Measurements from ENCODE around the gene MGA. TPM values are rescaled to one million over a fixed set of nuclear protein-coding genes. Genes with fewer than 3 reads are reported as not detected.

MGA gene
- polyA plus RNA-seq (ENCODE audit: insufficient read length in 3 of 3), result 10 to 100 TPM; 36.2 to 40.8 (median 39.2) TPM
- long read RNA-seq, donor 1, partial matches to known transcripts, result 0 of 4 reads
- long read RNA-seq, donor 1, other reads (novel, unspliced or antisense), result 0 of 4 reads
- long read RNA-seq, donor 2, partial matches to known transcripts, result 0 of 1 reads
- long read RNA-seq, donor 2, other reads (novel, unspliced or antisense), result 0 of 1 reads
- long read RNA-seq, donor 3, partial matches to known transcripts, result 0 of 4 reads
- long read RNA-seq, donor 3, other reads (novel, unspliced or antisense), result 0 of 4 reads
- long read RNA-seq, donor 4, partial matches to known transcripts, result 0 of 2 reads
- long read RNA-seq, donor 4, other reads (novel, unspliced or antisense), result 0 of 2 reads
- long read RNA-seq, donor 5, result 0 reads
- long read RNA-seq, donor 6, partial matches to known transcripts, result 0 of 2 reads
- long read RNA-seq, donor 6, other reads (novel, unspliced or antisense), result 0 of 2 reads
- long read RNA-seq, donor 7, partial matches to known transcripts, result 0 of 3 reads
- long read RNA-seq, donor 7, other reads (novel, unspliced or antisense), result 0 of 3 reads
- long read RNA-seq, donor 8, result 0 reads
- long read RNA-seq, donor 9, partial matches to known transcripts, result 0 of 2 reads
- long read RNA-seq, donor 9, other reads (novel, unspliced or antisense), result 0 of 2 reads
- long read RNA-seq, donor 10, partial matches to known transcripts, result 0 of 1 reads
- long read RNA-seq, donor 10, other reads (novel, unspliced or antisense), result 0 of 1 reads
- long read RNA-seq, donor 11, partial matches to known transcripts, result 0 of 2 reads
- long read RNA-seq, donor 11, other reads (novel, unspliced or antisense), result 0 of 2 reads
- long read RNA-seq, donor 12, partial matches to known transcripts, result 0 of 1 reads
- long read RNA-seq, donor 12, other reads (novel, unspliced or antisense), result 0 of 1 reads
- long read RNA-seq, donor 13, result 0 reads
- long read RNA-seq, donor 14, partial matches to known transcripts, result 0 of 2 reads
- long read RNA-seq, donor 14, other reads (novel, unspliced or antisense), result 0 of 2 reads
- long read RNA-seq, donor 15, result 0 reads
- long read RNA-seq, donor 16, transcript MGA-209 (3 exons, 724 nt), result major isoform, 5 of 19 reads
- long read RNA-seq, donor 16, partial matches to known transcripts, result 8 of 19 reads
- long read RNA-seq, donor 16, other reads (novel, unspliced or antisense), result 0 of 19 reads

DNA sequence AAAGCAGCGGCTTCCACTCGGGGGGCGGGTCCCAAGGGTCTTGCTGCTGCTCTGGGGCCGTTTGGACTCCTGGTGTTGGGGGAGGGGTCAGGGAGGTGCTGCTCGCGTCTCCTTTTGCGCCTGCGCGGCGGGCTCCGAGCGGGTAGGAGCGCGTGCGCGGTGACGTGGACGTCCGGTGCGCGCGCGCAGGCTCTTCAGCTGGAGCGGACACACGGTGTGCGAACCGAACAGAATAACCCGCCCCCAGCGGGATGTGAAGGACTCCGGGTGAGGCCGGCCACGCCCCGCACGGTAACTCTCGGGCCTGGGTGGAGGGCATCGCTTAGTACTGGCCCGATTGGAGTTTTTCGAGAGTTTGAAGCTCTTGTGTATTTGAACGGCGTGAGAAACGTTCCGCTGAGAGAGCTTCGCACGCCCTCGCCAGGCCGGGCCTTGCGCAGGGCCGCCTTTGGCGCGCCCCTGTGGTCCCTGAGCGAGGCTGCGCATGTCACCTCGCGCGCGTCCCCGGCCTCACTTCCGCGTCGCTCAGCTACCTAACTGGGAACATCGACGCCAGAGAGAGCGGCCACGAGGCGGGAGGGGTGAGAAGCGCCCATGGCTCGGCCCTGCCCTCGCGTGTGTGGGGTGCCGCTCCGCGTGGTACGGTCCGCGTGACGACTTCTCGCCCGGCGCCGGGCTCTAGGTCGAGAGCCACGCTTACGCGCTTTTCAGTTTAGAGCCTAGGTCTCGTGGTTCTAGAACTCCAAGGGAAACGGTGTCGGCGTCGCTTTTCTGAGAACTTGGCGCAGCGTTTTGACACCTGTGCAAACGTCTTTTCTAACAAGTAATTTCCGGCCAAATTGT, at the start of gene MGA:
MGA (plus strand) TSS at position 171 of the 843 bp plus-strand sequence.
- DNase-seq (ENCODE audit: extremely low read depth in 1 of 11, low read depth in 9 of 11, low spot score in 4 of 11), result peak; percentile 87 to 94 (median 90)

DNA sequence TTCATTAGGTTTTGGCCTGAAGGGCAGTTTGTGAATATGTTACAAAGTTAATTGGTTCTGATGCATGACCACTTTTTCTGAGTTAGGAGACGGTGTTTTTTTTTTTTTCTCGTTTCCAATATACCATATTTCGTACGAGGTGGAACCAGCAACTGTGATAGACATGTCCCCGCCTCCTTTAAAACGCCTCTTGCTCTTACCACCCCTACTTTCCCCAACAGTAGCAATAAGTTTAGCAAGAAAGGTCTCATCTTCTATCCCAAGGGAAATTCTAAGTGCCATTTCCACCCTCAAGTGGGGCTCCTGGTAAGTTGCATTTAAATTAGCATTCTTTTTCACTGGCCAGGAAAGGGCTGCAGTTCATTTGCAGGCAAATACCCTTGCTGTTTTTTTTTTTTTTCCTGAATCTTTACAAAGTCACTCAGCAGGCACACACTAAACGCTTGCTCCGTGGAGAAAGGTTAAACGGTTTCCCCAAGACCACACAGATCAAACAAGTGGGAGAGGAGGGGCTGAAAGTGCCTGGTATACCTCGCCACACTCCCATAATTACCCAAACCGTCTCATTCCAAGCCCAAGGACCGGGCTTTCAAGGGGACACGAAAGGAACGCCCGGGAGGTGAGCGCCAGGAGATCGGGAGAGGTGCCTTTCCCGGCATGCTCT, 39.5 kb upstream of the MGA start:
- peak in 4 of 11 donors; percentile 13 to 39 (median 22) for DNase-seq (ENCODE audit: extremely low read depth in 1 of 11, low read depth in 9 of 11, low spot score in 4 of 11)

DNA sequence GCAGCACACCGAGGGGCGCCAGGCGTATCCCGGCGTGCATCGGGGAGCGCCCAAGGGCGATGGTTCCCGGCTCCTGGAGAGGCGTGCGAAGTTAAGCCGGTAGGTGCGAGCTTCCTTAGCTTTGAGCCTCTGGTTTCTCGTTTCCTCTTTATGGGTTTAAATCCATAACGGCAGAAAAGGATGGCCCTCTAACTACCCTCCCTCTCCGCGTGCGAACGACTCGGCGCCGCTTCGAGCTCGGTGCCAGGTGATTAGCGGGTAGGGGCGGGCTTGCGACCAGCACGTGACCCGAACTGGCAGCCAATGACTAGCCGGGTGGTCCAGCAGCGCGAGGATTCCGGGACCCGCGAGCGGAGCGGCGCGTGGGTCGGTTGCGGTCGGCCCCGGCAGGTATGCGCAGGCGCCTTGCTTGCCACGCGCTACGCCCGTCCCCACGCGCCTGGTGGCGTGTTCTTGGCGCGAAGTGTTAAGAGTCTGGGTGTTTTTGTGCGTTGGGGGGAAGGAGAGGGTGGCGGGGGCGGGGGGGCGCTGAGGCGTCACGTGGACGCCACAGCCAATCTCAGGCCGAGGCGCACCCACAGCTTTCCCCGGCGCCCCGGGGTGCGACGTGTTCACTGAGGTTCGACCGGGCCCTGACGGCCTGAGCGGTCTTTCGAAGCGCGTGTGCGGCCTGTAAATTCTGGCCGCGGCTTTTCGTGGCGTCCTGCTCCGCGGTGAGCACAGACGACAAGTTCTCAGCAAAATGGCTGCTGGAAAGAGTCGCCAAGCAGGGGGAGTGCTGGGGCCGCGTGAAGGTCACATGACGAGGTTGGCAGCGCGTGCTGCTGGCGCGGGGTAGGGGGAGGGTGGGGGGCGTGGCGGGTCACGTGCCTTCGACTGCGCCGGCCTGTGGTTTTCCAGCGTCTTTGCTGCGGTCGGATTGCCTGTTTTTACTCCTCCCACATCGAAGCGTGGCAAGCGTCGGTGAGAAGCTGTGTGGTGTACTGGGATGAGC, 38.7 kb upstream of the MGA start:
- DNase-seq (ENCODE audit: extremely low read depth in 1 of 11, low read depth in 9 of 11, low spot score in 4 of 11), result peak; percentile 62 to 83 (median 72)

DNA sequence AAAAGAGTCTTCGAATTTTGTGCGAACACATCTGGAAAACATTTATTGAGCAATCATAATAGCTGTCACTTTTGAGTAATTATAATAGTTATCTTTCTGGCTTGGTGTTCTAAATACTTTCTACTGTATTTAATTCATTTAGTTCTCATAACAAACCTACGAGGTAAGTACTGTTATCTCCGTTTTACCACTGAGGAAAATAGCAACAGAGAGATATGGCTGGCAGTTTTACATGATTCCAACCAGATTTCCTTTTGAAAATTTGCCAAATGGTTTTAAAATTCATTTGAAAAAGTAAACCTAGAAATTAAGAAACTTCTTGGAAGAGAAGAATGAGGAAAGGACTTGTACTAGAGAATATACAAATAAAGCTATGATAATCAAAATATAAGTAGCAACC, 37.3 kb upstream of the MGA start:
- DNase-seq (ENCODE audit: extremely low read depth in 1 of 11, low read depth in 9 of 11, low spot score in 4 of 11), result no peak

DNA sequence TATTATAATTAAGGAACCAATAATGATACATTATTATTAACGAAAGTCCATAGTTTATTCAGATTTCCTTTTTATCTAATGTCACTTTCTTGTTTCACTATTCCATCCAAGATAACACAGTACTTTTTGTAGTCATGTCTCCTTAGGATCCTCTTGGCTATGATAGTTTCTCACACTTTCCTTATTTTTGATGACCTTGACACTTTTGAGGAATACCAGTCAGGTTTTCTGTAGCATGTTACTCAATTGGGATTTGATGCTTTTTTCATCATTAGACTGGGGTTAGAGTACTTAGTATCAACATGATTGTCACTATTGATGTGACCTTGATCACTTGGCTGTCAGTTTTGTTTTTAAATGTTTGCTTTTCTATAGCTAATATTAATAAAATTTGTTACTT, 33.0 kb upstream of the MGA start:
- DNase-seq (ENCODE audit: extremely low read depth in 1 of 11, low read depth in 9 of 11, low spot score in 4 of 11), result no peak

DNA sequence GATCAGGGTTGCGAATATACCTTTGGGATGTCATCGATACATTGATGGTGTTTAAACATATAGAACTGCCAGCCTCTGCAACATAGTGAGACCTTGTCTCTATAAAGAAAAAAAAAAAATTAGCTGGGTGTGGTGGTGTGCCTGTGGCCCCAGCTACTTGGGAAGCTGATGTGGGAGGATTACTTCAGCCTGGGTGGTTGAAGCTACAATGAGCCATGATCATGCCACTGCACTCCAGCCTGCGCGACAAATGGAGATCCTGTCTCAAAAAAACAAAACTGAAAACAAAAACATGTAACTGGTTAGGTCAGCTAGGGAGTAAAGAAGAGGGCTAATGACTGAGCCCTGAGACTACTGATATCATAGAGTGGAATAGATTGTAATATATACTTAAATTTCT, 30.7 kb upstream of the MGA start:
- no peak for DNase-seq (ENCODE audit: extremely low read depth in 1 of 11, low read depth in 9 of 11, low spot score in 4 of 11)

DNA sequence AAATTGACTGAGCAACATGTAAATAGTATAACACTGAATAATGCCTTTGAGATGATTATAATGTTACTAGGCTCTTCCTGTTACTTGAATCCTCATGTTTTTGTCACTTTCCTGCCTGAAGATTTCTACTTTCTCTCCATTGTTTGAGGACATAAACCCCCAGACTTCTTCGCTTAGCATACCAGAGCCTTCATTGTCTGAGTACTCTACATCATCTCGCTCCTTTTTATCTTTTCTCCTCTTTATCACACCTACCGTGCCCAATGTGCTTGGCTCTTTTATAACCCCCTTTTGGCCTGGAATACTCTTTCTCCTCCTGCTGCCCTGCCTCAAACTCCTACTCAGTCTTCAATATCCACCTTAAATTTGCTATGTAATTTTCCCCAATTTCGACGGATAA, 30.3 kb upstream of the MGA start:
- no peak for DNase-seq (ENCODE audit: extremely low read depth in 1 of 11, low read depth in 9 of 11, low spot score in 4 of 11)

DNA sequence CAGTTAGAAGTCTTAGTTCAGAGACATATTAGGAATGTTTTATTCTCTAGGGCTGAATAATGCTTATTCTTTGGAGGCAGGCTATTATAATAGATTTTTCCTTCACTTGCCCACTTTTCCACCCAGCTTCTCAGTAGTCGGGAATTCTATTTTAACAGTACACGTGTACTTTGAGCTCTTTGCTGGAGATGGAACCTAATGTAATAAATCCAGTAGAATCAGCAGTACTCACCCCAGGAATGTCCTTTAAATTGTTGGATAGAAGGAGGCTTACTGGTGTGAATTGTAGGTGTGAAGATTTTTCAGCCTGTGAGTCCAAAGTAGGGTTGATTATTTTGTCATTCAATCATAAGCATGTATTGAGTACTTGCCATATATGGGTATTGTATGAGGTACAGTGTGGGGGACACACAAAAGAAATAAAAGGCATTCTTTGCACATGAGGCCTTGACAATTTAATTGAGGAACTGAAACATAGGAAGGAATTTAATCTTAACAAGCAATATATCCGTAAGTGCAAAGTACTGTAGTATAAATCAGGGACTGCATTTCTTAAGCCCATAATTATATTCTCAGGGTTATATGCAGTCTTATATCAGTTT, 29.5 kb upstream of the MGA start:
- DNase-seq (ENCODE audit: extremely low read depth in 1 of 11, low read depth in 9 of 11, low spot score in 4 of 11), result no peak

DNA sequence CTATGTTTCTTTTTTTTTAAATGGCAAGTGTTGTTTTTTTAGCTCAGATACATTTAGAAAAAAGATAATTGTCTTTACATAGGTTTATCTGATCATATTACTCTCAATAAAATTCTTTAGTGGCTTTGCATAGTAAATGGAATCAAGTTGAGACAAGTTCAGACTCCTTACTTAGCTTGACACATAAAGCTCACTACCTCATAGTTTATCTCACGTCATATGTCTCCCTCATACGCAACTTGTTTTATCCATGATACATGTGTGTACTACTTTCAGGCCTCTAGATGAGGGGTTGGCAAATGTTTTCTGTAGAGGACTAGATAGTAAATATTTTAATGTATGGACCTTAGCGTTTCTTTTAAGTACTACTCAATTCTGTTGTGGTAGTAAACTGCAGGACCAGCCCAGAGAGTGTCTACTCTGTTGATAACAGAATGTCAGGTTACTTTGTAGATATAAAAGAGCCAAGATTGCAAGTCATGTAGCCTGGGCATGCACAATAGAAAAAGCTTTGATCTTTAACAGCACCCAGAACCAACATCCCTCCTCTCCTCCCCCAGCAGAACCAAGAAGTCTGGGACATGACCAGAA, 28.2 kb upstream of the MGA start:
- DNase-seq (ENCODE audit: extremely low read depth in 1 of 11, low read depth in 9 of 11, low spot score in 4 of 11), result no peak

DNA sequence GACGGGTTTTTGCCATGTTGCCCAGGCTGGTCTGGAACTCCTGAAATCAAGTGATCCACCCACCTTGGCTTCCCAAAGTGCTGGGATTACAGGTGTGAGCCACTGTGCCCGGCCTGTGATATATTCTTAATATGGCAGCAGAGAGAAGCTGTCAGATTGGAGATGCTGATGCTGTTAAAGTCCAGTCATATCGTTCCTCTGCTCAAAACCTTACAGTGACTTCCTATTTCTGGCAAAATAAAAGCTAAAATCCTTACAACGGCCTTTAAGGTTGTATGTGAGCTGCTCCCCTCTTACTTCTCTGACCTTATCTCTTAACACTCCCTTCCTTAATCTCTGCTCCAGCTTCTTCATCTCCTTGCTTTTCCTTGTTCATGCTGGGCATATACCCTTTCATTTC, 26.6 kb upstream of the MGA start:
- DNase-seq (ENCODE audit: extremely low read depth in 1 of 11, low read depth in 9 of 11, low spot score in 4 of 11), result no peak

DNA sequence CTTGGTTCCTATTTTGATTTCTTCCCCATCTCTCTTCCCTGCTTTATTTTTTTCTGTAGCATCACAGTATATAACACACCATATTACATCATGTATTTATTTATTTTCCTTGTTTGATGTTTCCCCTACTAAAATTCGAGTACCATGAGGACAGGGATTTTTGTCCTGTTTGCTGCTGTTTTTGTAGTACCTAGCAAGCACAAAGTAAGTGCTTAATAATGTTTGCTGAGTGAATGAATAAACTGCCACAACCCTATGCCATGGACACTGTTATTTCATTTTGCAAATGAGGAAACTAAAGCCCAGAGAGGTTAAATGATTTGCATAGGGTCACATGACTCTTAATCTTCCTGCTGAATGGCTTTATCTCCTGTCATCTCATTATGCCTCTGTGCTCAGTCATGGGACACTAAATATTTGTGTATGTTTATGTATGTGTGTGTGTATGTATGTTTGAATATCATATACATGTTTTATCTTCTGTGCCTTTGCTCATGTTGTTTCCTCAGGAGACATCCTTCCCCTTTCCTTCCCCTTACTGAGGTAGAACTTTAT, 26.1 kb upstream of the MGA start:
- DNase-seq (ENCODE audit: extremely low read depth in 1 of 11, low read depth in 9 of 11, low spot score in 4 of 11), result no peak

DNA sequence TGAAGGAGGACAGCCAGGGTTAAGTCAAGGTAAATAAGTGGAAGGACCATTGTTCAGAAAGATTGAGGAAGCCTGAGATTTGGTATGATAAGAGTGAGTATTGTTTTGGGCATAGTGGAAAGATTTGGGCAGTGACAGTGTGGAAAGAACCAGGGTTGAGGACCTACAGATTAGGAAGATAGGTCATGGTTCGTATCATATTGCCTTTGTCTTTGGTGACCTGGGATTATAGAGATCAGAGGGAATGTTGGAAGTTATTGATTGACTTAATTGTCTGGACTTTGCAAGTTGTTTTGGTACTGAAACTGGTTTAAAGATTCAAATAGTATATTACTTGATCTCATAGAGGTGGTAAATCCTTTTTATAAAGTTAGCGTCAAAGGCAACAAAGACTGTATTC, 23.1 kb upstream of the MGA start:
- DNase-seq (ENCODE audit: extremely low read depth in 1 of 11, low read depth in 9 of 11, low spot score in 4 of 11), result no peak

DNA sequence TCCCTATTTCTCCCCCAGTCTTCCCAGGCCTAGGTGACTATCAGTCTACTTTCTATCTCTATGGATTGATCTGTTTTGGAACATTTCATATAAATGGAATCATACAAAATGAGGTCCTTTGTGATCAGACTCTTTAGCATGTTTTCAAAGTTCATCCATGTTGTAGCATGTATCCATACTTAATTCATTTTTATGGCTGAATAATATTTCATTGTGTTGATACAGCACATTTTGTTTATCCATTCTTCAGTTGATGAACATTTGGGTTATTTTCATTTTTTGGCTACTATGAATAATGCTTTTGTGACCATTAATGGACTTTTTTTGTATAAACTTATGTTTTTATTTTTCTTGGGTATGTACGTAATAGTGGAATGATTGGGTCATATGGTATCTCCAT, 19.2 kb upstream of the MGA start:
- DNase-seq (ENCODE audit: extremely low read depth in 1 of 11, low read depth in 9 of 11, low spot score in 4 of 11), result no peak

DNA sequence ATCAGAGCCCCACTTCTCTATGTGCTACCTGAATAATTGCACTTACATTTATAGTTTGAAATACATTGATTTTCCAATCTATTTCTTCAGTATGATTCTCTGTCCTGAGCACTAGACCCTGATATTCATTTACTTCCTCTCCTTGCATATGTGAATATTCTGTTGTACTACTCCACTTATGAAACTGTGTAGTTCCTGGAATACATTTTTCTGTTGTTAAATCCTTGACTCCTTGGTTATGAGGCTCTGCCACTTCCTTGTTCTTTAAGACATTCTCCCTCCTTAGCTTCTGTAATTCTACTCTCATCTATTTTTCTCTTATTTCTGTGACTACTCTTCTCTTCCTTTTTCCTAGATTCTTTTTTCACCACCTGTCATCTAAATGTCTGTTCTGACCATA, 12.9 kb upstream of the MGA start:
- no peak for DNase-seq (ENCODE audit: extremely low read depth in 1 of 11, low read depth in 9 of 11, low spot score in 4 of 11)

DNA sequence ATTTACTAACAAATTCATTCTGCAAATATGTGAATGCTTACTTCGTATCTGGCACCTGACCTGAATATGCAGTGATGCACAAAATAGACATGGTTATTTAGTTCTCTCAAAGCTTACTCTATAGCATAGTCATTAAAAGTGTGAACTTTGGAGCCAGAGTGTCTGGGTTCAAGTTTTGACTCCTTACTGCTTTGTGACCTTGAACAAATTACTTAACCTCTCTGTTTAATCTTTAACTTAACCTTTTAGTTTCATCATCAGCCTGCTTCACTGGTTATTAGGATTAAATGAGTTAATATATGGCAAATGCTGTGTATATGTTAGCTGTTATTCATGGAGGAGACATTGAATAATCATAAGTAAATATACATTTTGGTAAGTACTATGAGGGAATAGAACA, 12.1 kb upstream of the MGA start:
- DNase-seq (ENCODE audit: extremely low read depth in 1 of 11, low read depth in 9 of 11, low spot score in 4 of 11), result peak in 1 of 11 donors; percentile 39

DNA sequence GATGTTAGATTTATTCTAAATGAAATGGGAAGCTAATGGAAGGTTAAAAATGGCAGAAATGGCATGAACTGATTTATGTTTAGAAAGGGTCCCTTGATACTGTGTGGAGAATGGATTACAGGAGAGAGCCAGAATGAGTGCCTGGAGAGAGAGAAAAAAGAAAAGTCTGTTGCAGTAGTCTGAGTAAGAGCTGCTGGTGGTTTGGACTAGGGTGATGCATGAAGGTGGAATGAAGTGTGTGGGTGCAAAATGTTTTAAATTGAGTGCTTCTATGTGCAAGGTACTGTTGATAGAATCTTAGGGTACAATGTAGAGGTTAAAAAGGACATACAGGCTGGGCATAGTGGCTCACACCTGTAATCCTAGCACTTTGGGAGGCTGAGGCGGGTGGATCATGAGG, 11.4 kb upstream of the MGA start:
- no peak for DNase-seq (ENCODE audit: extremely low read depth in 1 of 11, low read depth in 9 of 11, low spot score in 4 of 11)
